Measurements from ENCODE around the gene UTP25. TPM values are rescaled to one million over a fixed set of nuclear protein-coding genes. Genes with fewer than 3 reads are reported as not detected.

Gene UTP25
- total RNA-seq, 1 experiment from 2014 or later, result 9.5 TPM

DNA sequence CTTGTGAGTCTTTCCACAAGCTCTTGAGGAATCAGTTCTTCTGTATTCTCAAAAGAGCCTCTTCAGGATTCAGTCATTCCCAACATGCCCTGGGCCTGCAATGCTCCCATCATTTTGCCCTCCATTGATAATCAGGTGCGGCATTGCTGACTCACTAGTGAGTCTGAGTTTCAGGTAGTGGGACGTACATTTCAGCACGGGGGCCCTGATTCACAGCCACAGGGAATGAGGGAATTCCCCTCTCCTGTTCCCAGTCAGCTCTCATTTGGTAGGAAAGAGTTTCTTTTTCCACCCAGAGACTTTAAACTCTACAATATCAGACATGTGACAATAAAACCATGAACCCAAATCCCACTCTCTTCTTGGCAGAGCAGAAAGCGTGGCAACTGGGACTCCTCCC, 18.2 kb upstream of the UTP25 start:
- no peak for DNase-seq
- no peak overlapping the region for H3K4me3 Mint-ChIP-seq (ENCODE audit: unreplicated experiment)
- Histone ChIP-seq H3K9me3 (no peaks in the 10 kb centered on the region), H3K4me1 (peaks cover 5% of the 10 kb centered on the region; the same call in 1 of the 2 replicates), H3K27me3 (replicated peaks; ENCODE audit: control insufficient read depth, insufficient read depth, low read length) (no peaks in the 10 kb centered on the region), H3K4me3 (ENCODE audit: low read depth, low read length) (no peak overlapping the region), H3K36me3 (ENCODE audit: control insufficient read depth, insufficient read depth, low read length) (no peaks in the 10 kb centered on the region)
- intact Hi-C loops (cut with micrococcal nuclease; ENCODE audit: unreplicated experiment), result no loop called here
- ChIA-PET POLR2A (no interaction called here), CTCF (no interaction called here)
- no peaks in the 10 kb centered on the region for H3K27me3 Mint-ChIP-seq (ENCODE audit: insufficient read depth, unreplicated experiment)
- no peaks in the 10 kb centered on the region for H3K9me3 Mint-ChIP-seq (ENCODE audit: unreplicated experiment)
- no peaks in the 10 kb centered on the region for H3K36me3 Mint-ChIP-seq (ENCODE audit: insufficient read depth, unreplicated experiment)
- H3K27ac Mint-ChIP-seq (ENCODE audit: unreplicated experiment), result no peak overlapping the region
- no TSS peak for BruUV-seq (replicated peaks)
- H3K4me1 Mint-ChIP-seq (ENCODE audit: low read depth, unreplicated experiment), result peaks cover 16% of the 10 kb centered on the region
- TF ChIP-seq, protein P1, sequence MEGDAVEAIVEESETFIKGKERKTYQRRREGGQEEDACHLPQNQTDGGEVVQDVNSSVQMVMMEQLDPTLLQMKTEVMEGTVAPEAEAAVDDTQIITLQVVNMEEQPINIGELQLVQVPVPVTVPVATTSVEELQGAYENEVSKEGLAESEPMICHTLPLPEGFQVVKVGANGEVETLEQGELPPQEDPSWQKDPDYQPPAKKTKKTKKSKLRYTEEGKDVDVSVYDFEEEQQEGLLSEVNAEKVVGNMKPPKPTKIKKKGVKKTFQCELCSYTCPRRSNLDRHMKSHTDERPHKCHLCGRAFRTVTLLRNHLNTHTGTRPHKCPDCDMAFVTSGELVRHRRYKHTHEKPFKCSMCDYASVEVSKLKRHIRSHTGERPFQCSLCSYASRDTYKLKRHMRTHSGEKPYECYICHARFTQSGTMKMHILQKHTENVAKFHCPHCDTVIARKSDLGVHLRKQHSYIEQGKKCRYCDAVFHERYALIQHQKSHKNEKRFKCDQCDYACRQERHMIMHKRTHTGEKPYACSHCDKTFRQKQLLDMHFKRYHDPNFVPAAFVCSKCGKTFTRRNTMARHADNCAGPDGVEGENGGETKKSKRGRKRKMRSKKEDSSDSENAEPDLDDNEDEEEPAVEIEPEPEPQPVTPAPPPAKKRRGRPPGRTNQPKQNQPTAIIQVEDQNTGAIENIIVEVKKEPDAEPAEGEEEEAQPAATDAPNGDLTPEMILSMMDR (IDR thresholded peaks at IDR 0.05; ENCODE audit: insufficient read depth in 1 of 2, low read depth in 1 of 2, low read length in 1 of 2, severe bottlenecking in 1 of 2, unreplicated experiment in 1 of 2), result no peak

DNA sequence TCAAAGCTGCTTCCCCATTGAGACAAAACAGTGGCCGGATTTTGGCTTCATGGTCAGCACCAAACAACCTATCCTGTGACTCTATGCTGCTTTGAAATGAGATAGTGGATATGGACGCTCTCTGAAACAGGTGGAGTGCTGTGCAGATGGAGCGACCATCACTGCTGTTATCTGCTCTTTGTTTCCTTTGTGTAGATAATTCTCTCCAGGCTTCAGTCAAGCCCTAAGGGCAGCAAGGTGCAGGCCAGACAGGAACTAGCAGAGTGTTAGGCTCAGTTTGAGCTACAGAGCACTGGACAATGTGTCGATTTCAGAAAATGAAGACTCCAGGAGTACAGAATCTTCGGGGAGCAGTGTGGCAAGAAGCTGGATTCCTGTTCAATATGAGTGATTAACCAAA, 17.0 kb upstream of the UTP25 start:
- CTCF ChIA-PET, result no interaction called here
- DNase-seq, result peak in 1 of 2 experiments; percentile 44

GRCh38 chr1:209813902-209814301, 13.9 kb upstream of the UTP25 start:
- no peaks in the 10 kb centered on the region for H3K27me3 Mint-ChIP-seq (ENCODE audit: insufficient read depth, unreplicated experiment)
- intact Hi-C loops (cut with micrococcal nuclease; ENCODE audit: unreplicated experiment), result no loop called here
- H3K36me3 ChIP-seq (ENCODE audit: control insufficient read depth, insufficient read depth, low read length), result no peaks in the 10 kb centered on the region
- H3K4me1 Mint-ChIP-seq (ENCODE audit: low read depth, unreplicated experiment), result peaks cover 18% of the 10 kb centered on the region
- POLR2A ChIA-PET, result no interaction called here
- no peaks in the 10 kb centered on the region for H3K27me3 ChIP-seq (replicated peaks; ENCODE audit: control insufficient read depth, insufficient read depth, low read length)
- no TSS peak for BruUV-seq (replicated peaks)
- peaks cover 9% of the 10 kb centered on the region; the same call in 1 of the 2 replicates for H3K4me1 ChIP-seq
- H3K9me3 ChIP-seq, result no peaks in the 10 kb centered on the region
- H3K4me3 ChIP-seq (ENCODE audit: low read depth, low read length), result no peak overlapping the region
- H3K27ac Mint-ChIP-seq (ENCODE audit: unreplicated experiment), result no peak overlapping the region
- TF ChIP-seq, protein P1 (IDR thresholded peaks at IDR 0.05; ENCODE audit: insufficient read depth in 1 of 2, low read depth in 1 of 2, low read length in 1 of 2, severe bottlenecking in 1 of 2, unreplicated experiment in 1 of 2), result no peak
- H3K36me3 Mint-ChIP-seq (ENCODE audit: insufficient read depth, unreplicated experiment), result no peaks in the 10 kb centered on the region
- CTCF ChIA-PET, result no interaction called here
- no peak for DNase-seq
- H3K4me3 Mint-ChIP-seq (ENCODE audit: unreplicated experiment), result no peak overlapping the region
- no peaks in the 10 kb centered on the region for H3K9me3 Mint-ChIP-seq (ENCODE audit: unreplicated experiment)

More for the DNA sequence above, 17.0 kb upstream of the UTP25 start:
- intact Hi-C loops (cut with micrococcal nuclease; ENCODE audit: unreplicated experiment), result no loop called here
- peaks cover 5% of the 10 kb centered on the region; the same call in 1 of the 2 replicates for H3K4me1 ChIP-seq
- Mint-ChIP-seq H3K9me3 (ENCODE audit: unreplicated experiment) (no peaks in the 10 kb centered on the region), H3K4me1 (ENCODE audit: low read depth, unreplicated experiment) (peaks cover 10% of the 10 kb centered on the region), H3K4me3 (ENCODE audit: unreplicated experiment) (no peak overlapping the region), H3K27ac (ENCODE audit: unreplicated experiment) (no peak overlapping the region), H3K27me3 (ENCODE audit: insufficient read depth, unreplicated experiment) (no peaks in the 10 kb centered on the region), H3K36me3 (ENCODE audit: insufficient read depth, unreplicated experiment) (no peaks in the 10 kb centered on the region)
- no peaks in the 10 kb centered on the region for H3K9me3 ChIP-seq
- H3K27me3 ChIP-seq (replicated peaks; ENCODE audit: control insufficient read depth, insufficient read depth, low read length), result no peaks in the 10 kb centered on the region
- POLR2A ChIA-PET, result no interaction called here
- H3K4me3 ChIP-seq (ENCODE audit: low read depth, low read length), result no peak overlapping the region
- BruUV-seq (replicated peaks), result no TSS peak
- TF ChIP-seq, protein P1 (IDR thresholded peaks at IDR 0.05; ENCODE audit: insufficient read depth in 1 of 2, low read depth in 1 of 2, low read length in 1 of 2, severe bottlenecking in 1 of 2, unreplicated experiment in 1 of 2), result no peak
- H3K36me3 ChIP-seq (ENCODE audit: control insufficient read depth, insufficient read depth, low read length), result no peaks in the 10 kb centered on the region
